Measurements from ENCODE around the gene CNFN.

The CNFN gene

DNA sequence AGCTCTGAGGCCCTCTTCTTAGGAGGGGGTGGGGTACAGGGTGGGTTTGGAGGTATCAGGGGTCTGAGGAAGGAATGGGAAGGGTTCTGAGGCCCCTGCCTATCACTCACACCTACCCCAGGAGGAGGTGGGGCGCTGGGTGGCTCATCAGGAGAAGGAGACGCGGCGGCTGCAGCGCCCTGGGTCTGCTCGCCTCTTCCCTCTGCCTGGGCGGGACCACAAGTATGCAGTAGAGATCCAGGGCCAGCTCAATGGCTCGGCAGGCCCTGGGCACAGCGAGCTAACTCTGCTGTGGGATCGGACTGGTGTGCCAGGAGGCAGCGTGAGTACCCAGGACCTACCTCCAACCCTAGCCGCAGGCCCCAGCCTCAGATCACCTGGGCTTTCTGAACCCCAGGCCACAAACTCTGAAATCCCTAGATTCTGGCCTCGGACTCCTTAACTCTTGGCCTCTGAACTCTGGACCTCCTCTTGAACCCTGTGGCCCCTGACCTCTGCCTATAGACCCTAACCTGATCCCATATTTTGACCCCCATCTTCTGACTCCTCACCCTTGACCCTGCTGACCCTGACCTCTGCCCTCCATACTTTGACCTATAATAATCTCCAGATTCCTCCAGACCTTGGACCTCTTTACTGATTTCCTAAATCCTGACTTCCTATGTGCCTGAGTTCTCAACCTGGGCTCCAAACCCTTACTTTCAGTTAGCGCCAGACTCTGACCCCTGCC is 40.6 kb downstream of the CNFN start:
- Histone ChIP-seq H4K91ac (ENCODE audit: low read length) (no peak overlapping the region), H2AFZ (ENCODE audit: low read depth, low read length) (no peak overlapping the region), H3K27me3 (ENCODE audit: control insufficient read depth in 1 of 2, insufficient read depth in 1 of 2, low read length in 2 of 2) (no peaks in the 10 kb centered on the region), H2BK120ac (ENCODE audit: low read depth, low read length) (no peak overlapping the region), H3K79me1 (replicated peaks; ENCODE audit: low read length, poor library complexity, severe bottlenecking) (peaks cover 2% of the 10 kb centered on the region), H3K36me3 (ENCODE audit: control insufficient read depth in 1 of 2, insufficient read depth in 2 of 2, low read depth in 1 of 2, low read length in 2 of 2) (peaks cover 25 to 60% of the 10 kb centered on the region in 2 experiments), H4K8ac (ENCODE audit: low read length) (no peak overlapping the region), H3K4me1 (ENCODE audit: control insufficient read depth, insufficient read depth, low read depth, low read length) (peaks cover 1% of the 10 kb centered on the region), H3K4me2 (ENCODE audit: low read length, poor library complexity, severe bottlenecking) (no peak overlapping the region), H3K27ac (ENCODE audit: low read length, poor library complexity, severe bottlenecking) (no peak overlapping the region), H2BK15ac (ENCODE audit: low read depth, poor library complexity, severe bottlenecking) (no peak overlapping the region), H3K18ac (ENCODE audit: low read depth in 1 of 2, low read length in 2 of 2) (no peak overlapping the region), H3K9me3 (ENCODE audit: control insufficient read depth, low read length) (no peaks in the 10 kb centered on the region), H2BK5ac (ENCODE audit: low read depth, low read length, poor library complexity, severe bottlenecking) (no peak overlapping the region), H3K9ac (ENCODE audit: low read length) (no peak overlapping the region), H3K4ac (ENCODE audit: low read depth in 1 of 2, low read length in 2 of 2) (no peak overlapping the region), H2AK5ac (ENCODE audit: low read length, severe bottlenecking) (no peak overlapping the region), H3K4me3 (ENCODE audit: insufficient read depth in 1 of 2, low read depth in 1 of 2, low read length in 2 of 2) (no peak overlapping the region), H3K23ac (ENCODE audit: low read length in 2 of 2) (no peak overlapping the region), H3K14ac (ENCODE audit: low read length in 2 of 2) (no peak overlapping the region), H2BK12ac (ENCODE audit: low read length in 2 of 2) (no peak overlapping the region)
- no peak for DNase-seq
- 91% methylated on average over 14 of the region's 14 CpGs for WGBS

DNA sequence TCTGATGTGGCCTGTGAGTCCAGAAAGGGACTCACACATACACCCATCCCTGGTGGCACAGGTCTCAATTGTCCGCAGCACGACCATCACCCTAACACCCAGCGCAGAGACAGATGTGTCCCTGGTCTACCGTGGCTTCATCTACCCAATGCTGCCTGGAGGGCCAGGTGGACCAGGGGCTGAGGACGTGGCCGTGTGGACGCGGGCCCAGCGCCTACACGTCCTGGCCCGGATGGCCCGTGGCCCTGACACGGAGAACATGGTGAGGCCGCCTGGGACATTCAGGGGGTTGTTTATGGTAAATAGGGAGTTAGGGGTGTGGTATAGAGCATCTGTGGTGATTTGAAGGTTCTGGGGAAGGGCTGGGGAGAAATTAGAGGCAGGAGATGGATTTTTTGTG is 41.9 kb downstream of the CNFN start:
- Histone ChIP-seq H3K23ac (ENCODE audit: low read length in 2 of 2) (no peak overlapping the region), H3K4me3 (ENCODE audit: insufficient read depth in 1 of 2, low read depth in 1 of 2, low read length in 2 of 2) (no peak overlapping the region), H3K18ac (ENCODE audit: low read depth in 1 of 2, low read length in 2 of 2) (no peak overlapping the region), H3K4ac (ENCODE audit: low read depth in 1 of 2, low read length in 2 of 2) (no peak overlapping the region), H2BK12ac (ENCODE audit: low read length in 2 of 2) (no peak overlapping the region), H2BK5ac (ENCODE audit: low read depth, low read length, poor library complexity, severe bottlenecking) (no peak overlapping the region), H3K27me3 (ENCODE audit: control insufficient read depth in 1 of 2, insufficient read depth in 1 of 2, low read length in 2 of 2) (no peaks in the 10 kb centered on the region), H2AK5ac (ENCODE audit: low read length, severe bottlenecking) (no peak overlapping the region), H3K9me3 (ENCODE audit: control insufficient read depth, low read length) (no peaks in the 10 kb centered on the region), H2BK15ac (ENCODE audit: low read depth, poor library complexity, severe bottlenecking) (no peak overlapping the region), H3K79me1 (replicated peaks; ENCODE audit: low read length, poor library complexity, severe bottlenecking) (peaks cover 3% of the 10 kb centered on the region), H2AFZ (ENCODE audit: low read depth, low read length) (no peak overlapping the region), H2BK120ac (ENCODE audit: low read depth, low read length) (no peak overlapping the region), H3K9ac (ENCODE audit: low read length) (no peak overlapping the region), H3K14ac (ENCODE audit: low read length in 2 of 2) (no peak overlapping the region), H3K36me3 (ENCODE audit: control insufficient read depth in 1 of 2, insufficient read depth in 2 of 2, low read depth in 1 of 2, low read length in 2 of 2) (peaks cover 20 to 62% of the 10 kb centered on the region in 2 experiments), H3K4me2 (ENCODE audit: low read length, poor library complexity, severe bottlenecking) (no peak overlapping the region), H4K91ac (ENCODE audit: low read length) (no peak overlapping the region), H3K27ac (ENCODE audit: low read length, poor library complexity, severe bottlenecking) (no peak overlapping the region), H4K8ac (ENCODE audit: low read length) (no peak overlapping the region), H3K4me1 (ENCODE audit: control insufficient read depth, insufficient read depth, low read depth, low read length) (peaks cover 1% of the 10 kb centered on the region)
- no peak for DNase-seq
- WGBS, result 97% methylated on average over 14 of the region's 14 CpGs

DNA sequence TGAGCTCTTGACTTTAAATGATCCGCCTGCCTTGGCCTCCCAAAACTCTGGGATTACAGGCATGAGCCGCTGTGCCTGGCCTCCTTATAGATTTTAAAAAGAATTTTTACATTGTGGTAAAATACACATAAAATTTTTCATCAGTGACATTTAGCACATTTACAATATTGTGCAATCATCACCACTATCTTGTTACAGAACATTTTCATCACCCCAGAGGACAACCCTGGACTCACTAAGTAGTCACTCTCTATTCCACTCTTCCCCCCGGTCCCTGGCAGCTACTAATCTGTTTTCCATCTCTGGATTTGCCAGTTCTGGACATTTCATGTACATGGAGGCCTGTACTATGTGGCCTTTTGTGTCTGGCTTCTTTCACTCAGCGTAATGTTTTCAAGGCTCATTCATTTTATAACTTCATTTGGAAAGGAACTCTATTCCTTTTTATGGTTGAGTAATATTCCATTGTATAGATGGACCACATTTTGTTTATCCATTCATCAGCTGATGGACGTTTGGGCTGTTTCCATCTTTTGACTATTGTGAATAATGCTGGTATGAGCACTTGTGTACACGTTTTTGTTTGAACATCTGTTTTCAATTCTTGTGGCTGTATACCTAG is 44.8 kb downstream of the CNFN start:
- Histone ChIP-seq H3K4me2 (ENCODE audit: low read length, poor library complexity, severe bottlenecking) (no peak overlapping the region), H3K9me3 (ENCODE audit: control insufficient read depth, low read length) (no peaks in the 10 kb centered on the region)
- 93% methylated on average over 5 of the region's 6 CpGs for WGBS

DNA sequence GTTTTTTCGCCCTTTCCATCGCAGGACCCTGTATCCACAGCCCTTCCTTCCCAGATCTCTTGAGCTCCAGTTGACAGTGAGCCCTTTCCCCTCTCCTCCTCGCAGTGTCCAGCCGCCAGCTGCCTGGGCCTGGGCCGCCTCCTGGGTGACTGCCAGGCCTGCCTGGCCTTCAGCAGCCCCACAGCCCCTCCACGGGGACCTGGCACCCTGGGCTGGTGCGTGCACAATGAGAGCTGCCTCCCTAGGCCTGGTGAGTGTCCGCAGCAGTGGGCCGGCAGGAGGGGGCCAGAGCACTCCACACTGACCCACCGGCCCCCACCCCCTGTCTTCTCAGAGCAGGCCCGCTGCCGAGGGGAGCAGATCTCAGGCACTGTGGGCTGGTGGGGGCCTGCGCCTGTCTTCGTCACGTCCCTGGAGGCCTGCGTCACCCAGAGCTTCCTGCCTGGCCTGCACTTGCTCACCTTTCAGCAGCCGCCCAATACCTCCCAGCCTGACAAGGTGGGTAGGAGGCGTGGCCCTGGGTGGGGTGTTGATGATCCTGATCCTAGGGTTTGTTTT is 45.7 kb downstream of the CNFN start:
- peaks cover 14% of the 10 kb centered on the region for H3K79me1 ChIP-seq (replicated peaks; ENCODE audit: low read length, poor library complexity, severe bottlenecking)
- no peak overlapping the region for H3K4me3 ChIP-seq (ENCODE audit: insufficient read depth in 1 of 2, low read depth in 1 of 2, low read length in 2 of 2)
- peak overlapping the region; percentile 13 for H2BK15ac ChIP-seq (ENCODE audit: low read depth, poor library complexity, severe bottlenecking)
- no peak overlapping the region for H3K18ac ChIP-seq (ENCODE audit: low read depth in 1 of 2, low read length in 2 of 2)
- H3K27ac ChIP-seq (ENCODE audit: low read length, poor library complexity, severe bottlenecking), result no peak overlapping the region
- no peak overlapping the region for H3K4me2 ChIP-seq (ENCODE audit: low read length, poor library complexity, severe bottlenecking)
- no peak overlapping the region for H2AFZ ChIP-seq (ENCODE audit: low read depth, low read length)
- H3K36me3 ChIP-seq (ENCODE audit: control insufficient read depth in 1 of 2, insufficient read depth in 2 of 2, low read depth in 1 of 2, low read length in 2 of 2), result peaks cover 23 to 40% of the 10 kb centered on the region in 2 experiments
- no peak overlapping the region for H2BK5ac ChIP-seq (ENCODE audit: low read depth, low read length, poor library complexity, severe bottlenecking)
- no peak overlapping the region for H4K91ac ChIP-seq (ENCODE audit: low read length)
- H3K9ac ChIP-seq (ENCODE audit: low read length), result no peak overlapping the region
- no peak overlapping the region for H2BK120ac ChIP-seq (ENCODE audit: low read depth, low read length)
- no peaks in the 10 kb centered on the region for H3K9me3 ChIP-seq (ENCODE audit: control insufficient read depth, low read length)
- no peak overlapping the region for H3K4ac ChIP-seq (ENCODE audit: low read depth in 1 of 2, low read length in 2 of 2)
- no peak overlapping the region for H2AK5ac ChIP-seq (ENCODE audit: low read length, severe bottlenecking)
- no peak overlapping the region for H3K23ac ChIP-seq (ENCODE audit: low read length in 2 of 2)
- no peak for DNase-seq
- peaks cover 1% of the 10 kb centered on the region for H3K4me1 ChIP-seq (ENCODE audit: control insufficient read depth, insufficient read depth, low read depth, low read length)
- H3K14ac ChIP-seq (ENCODE audit: low read length in 2 of 2), result no peak overlapping the region
- WGBS, result 97% methylated on average over 16 of the region's 18 CpGs
- no peaks in the 10 kb centered on the region for H3K27me3 ChIP-seq (ENCODE audit: control insufficient read depth in 1 of 2, insufficient read depth in 1 of 2, low read length in 2 of 2)
- no peak overlapping the region for H2BK12ac ChIP-seq (ENCODE audit: low read length in 2 of 2)
- H4K8ac ChIP-seq (ENCODE audit: low read length), result no peak overlapping the region

More for the DNA sequence above, 44.8 kb downstream of the CNFN start:
- no peaks in the 10 kb centered on the region for H3K27me3 ChIP-seq (ENCODE audit: control insufficient read depth in 1 of 2, insufficient read depth in 1 of 2, low read length in 2 of 2)
- no peak overlapping the region for H2BK15ac ChIP-seq (ENCODE audit: low read depth, poor library complexity, severe bottlenecking)
- peak; percentile 14 for DNase-seq
- H2BK120ac ChIP-seq (ENCODE audit: low read depth, low read length), result no peak overlapping the region
- no peak overlapping the region for H2BK12ac ChIP-seq (ENCODE audit: low read length in 2 of 2)
- H3K9ac ChIP-seq (ENCODE audit: low read length), result no peak overlapping the region
- H3K23ac ChIP-seq (ENCODE audit: low read length in 2 of 2), result no peak overlapping the region
- no peak overlapping the region for H3K4ac ChIP-seq (ENCODE audit: low read depth in 1 of 2, low read length in 2 of 2)
- peaks cover 1% of the 10 kb centered on the region for H3K4me1 ChIP-seq (ENCODE audit: control insufficient read depth, insufficient read depth, low read depth, low read length)
- no peak overlapping the region for H3K4me3 ChIP-seq (ENCODE audit: insufficient read depth in 1 of 2, low read depth in 1 of 2, low read length in 2 of 2)
- peaks cover 12% of the 10 kb centered on the region for H3K79me1 ChIP-seq (replicated peaks; ENCODE audit: low read length, poor library complexity, severe bottlenecking)
- H4K8ac ChIP-seq (ENCODE audit: low read length), result no peak overlapping the region
- H2AK5ac ChIP-seq (ENCODE audit: low read length, severe bottlenecking), result no peak overlapping the region
- no peak overlapping the region for H2BK5ac ChIP-seq (ENCODE audit: low read depth, low read length, poor library complexity, severe bottlenecking)
- H2AFZ ChIP-seq (ENCODE audit: low read depth, low read length), result no peak overlapping the region
- H3K36me3 ChIP-seq (ENCODE audit: control insufficient read depth in 1 of 2, insufficient read depth in 2 of 2, low read depth in 1 of 2, low read length in 2 of 2), result peaks cover 23 to 48% of the 10 kb centered on the region in 2 experiments
- no peak overlapping the region for H3K18ac ChIP-seq (ENCODE audit: low read depth in 1 of 2, low read length in 2 of 2)
- H3K27ac ChIP-seq (ENCODE audit: low read length, poor library complexity, severe bottlenecking), result no peak overlapping the region
- H3K14ac ChIP-seq (ENCODE audit: low read length in 2 of 2), result no peak overlapping the region
- H4K91ac ChIP-seq (ENCODE audit: low read length), result no peak overlapping the region

Data from mesenchymal stem cell (in vitro differentiated cells and primary cell).